ENCODE data around the gene OPN1SW.

Gene OPN1SW
- long read RNA-seq, donor 1: 0 reads
- long read RNA-seq, donor 2: 0 reads
- long read RNA-seq, donor 3: 0 reads
- long read RNA-seq, donor 4: 0 reads
- long read RNA-seq, donor 5: 0 reads
- long read RNA-seq, donor 6: 0 reads
- long read RNA-seq, donor 7: 0 reads
- long read RNA-seq, donor 8: 0 reads

DNA sequence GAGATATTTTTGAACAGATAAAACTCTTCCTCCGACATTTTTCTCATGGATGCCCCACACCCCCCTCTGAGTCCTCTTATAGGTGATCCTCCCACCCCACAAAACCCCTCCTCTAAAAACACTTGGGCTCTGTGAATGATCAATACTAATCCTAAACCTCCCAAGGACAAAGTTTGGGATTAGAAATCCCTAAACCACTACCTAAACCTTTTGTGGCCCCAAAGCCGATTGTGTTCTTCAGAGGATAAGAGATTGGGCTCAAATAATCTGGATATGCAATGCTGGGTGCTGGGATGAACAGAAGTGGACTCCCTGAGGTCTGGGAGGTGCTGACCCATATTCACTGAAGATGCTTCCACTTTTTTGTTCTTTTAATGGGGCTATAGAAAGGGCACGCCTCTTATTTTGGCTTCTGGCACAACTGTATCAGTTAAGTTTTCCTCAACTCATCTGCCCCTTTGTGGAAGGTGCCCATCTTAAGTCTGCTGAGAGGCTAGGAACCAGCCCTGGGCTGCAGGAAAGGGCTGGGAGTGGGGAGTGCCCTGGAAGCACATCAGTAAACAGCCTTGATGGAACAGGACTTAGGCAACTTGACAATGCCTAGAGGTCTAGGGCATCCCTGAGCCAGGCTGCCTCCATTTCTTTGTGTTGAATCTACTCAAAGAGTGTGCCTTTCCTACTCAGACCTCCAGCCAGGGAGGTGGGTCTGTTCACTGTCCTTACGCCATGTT lies at the start of gene OPN1SW:
Gene OPN1SW (minus strand): TSS at position 51 of the 731 bp plus-strand sequence. CDS start 13 bp downstream, at position 38.
- no peak for DNase-seq

DNA sequence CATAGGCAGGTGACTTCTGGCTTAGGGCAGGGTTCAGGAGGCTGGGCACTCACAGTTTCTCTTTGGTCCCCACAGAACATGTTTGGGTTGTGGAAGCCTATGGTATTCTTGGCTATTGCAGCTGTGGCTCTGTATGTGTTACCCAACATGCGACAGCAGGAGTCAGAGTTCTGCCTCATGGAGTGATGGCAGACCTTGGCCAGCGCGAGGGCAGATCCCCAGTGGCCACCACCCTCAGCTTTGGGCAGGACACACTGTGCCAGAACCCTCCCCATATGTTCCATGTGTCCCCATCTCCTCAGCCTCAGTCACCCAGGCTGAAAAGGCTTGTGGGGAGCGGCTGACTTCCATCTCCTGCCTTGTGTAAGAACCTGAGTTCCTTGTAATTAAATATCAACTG lies 46.1 kb upstream of the OPN1SW start:
- DNase-seq: no peak

GRCh38 chr7:128818694-128819093 lies 43.1 kb upstream of the OPN1SW start:
- DNase-seq: no peak

GRCh38 chr7:128815289-128815942 lies 39.8 kb upstream of the OPN1SW start:
- DNase-seq: no peak

GRCh38 chr7:128814499-128814898 lies 38.9 kb upstream of the OPN1SW start:
- DNase-seq: no peak

- DNase-seq: no peak
Measured at GRCh38 chr7:128812514-128813168, 37.0 kb upstream of the OPN1SW start.

- DNase-seq: no peak
Measured at GRCh38 chr7:128811631-128812430, 36.2 kb upstream of the OPN1SW start.

DNA sequence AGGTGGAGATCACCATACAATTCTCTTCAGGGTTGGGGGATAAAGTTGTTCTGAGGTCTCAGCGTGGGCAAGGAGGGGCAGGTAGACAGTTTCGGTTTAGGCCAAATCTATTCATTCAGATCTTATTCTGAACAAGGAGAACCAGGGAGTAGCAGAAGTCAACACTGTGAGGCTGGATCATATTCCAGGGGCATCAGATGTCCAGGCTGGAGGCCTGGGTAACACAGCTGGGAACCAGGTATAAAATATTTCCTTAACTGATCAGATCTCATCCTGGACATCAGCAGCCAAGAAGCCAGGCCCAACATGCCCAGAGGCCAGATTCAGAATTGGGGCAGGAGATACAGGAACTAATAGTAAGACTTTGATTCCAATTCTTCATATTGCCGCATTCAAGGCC lies 35.4 kb upstream of the OPN1SW start:
- DNase-seq: no peak

GRCh38 chr7:128810473-128810872 lies 34.9 kb upstream of the OPN1SW start:
- no peak for DNase-seq

GRCh38 chr7:128809363-128809762 lies 33.8 kb upstream of the OPN1SW start:
- no peak for DNase-seq

- DNase-seq: no peak
Measured at GRCh38 chr7:128807191-128807590, 31.6 kb upstream of the OPN1SW start.

- DNase-seq: no peak
Measured at GRCh38 chr7:128805225-128805624, 29.6 kb upstream of the OPN1SW start.

DNA sequence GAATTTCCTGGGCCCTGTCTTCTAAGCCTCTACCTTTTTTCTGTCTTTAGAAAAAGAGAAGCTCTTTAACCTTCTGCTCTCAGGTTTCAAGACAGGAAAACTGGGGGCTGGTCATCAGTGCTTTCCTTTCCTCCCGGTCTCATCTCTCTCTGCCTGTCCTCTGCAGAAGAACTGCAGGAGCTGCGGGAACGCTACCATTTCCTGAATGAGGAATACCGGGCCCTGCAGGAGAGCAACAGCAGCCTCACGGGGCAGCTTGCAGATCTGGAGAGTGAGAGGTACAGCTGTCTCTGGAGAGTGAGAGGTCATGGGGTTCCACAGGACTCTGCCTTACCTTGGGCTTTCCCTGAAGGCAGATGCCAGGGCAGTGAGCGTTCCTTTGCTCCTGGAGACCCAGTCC lies 28.9 kb upstream of the OPN1SW start:
- no peak for DNase-seq

DNA sequence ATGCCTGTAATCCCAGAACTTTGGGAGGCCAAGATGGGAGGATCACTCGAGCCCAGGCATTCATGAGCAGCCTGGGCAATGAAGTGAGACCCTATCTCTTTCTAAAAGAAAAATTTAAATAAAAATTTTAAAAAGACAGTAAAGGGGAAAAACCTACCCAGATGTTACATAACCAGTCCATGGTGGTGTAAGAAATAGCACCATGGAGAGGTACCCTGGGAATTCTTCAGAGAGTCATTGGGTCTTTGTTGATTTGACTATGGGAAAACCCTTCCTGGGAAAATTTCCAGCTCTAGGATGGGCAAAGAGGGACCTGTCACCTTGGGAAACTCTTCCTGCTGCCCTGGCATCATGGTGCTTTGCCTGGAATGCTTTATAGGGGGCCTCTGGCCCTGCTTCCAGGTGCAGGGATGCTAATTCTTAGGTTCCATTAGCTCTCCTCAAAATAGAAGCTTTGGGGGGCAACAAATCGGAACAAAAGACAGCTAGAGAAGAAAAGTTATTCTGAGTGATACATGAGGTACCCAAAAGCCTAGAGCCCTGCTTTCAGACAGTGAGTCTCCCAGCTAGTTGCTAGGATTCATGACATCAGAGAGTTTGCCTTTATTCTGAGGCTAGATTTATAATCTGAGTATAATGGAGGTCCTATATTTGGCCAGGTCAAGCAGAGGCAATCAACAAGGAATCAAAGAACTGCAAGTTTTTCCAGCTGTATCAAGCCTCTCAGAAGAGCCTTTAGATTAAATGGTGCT lies 26.2 kb upstream of the OPN1SW start:
- no peak for DNase-seq

GRCh38 chr7:128801003-128801402 lies 25.4 kb upstream of the OPN1SW start:
- no peak for DNase-seq

DNA sequence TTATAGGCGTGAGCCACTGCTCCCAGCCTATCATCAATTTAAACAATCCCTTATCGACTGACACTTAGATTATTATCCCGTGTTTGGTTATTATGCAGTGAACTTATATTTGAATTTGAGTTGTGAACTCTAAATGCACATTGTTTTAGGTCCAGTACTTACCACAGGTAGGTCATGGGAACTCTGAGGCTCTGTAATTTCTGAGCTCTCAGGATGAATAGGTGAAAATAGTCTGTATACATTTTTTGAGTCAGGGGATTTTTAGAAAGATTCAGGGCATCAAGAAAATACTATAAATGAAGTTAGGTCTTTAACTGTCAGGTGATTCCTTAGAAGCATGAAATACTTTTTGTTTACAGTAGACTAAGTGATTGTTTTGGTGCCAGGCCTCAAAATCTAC lies 25.0 kb upstream of the OPN1SW start:
- DNase-seq: no peak

GRCh38 chr7:128799451-128799850 lies 23.9 kb upstream of the OPN1SW start:
- DNase-seq: no peak

- DNase-seq: no peak
Measured at GRCh38 chr7:128796327-128796726, 20.7 kb upstream of the OPN1SW start.

GRCh38 chr7:128795129-128795528 lies 19.5 kb upstream of the OPN1SW start:
- DNase-seq: no peak

DNA sequence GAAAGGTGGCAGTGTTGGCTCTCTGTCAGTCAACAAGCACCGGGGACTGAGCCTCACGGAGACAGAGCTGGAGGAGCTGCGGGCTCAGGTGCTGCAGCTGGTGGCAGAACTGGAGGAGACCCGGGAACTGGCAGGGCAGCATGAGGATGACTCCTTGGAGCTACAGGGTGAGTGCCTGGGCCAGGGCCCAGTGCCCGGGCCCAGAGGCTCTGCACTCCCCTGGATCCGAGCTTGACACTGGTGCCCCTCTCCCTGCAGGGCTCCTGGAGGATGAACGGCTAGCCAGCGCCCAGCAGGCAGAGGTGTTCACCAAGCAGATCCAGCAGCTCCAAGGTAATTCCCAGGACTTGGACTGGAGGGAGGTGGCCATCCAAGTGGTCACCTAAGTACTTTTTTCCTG lies 18.8 kb upstream of the OPN1SW start:
- no peak for DNase-seq

DNA sequence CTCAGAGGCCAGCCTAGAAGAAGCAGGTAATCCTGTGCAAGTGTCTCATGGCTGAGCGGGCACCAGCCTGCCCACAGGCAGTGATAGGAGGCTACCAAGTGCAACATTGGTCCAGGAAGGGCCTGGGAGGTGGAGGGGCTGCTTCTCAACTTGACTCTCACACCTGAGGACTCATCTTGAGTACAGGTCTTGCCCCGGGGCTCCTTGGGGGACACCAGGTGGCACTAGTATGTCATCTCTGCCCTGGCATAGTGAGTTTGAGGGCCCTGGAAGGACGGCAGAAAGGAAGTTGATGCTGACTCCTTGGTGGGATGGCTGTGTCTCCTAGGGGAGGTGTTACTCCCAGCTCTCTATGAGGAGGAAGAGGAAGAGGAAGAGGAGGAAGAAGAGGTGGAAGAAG lies 18.4 kb upstream of the OPN1SW start:
- DNase-seq: no peak

- DNase-seq: no peak
Measured at GRCh38 chr7:128793181-128793547, 17.6 kb upstream of the OPN1SW start.

All from right kidney (tissue), 9 donors.